Transverse colon (tissue), 4 donors: ENCODE results near the gene CNNM1. TPM values are rescaled to one million over a fixed set of nuclear protein-coding genes. Genes with fewer than 3 reads are reported as not detected.

Experiments used
- DNase-seq: peaks from one replicate; pipeline ENCODE4 v3.0.0-alpha.2; 2019
- H3K27ac ChIP-seq, 4 donors: fragments of 200-600 bp; sonication (generic); 2 replicates each; pipeline ENCODE4 v1.5.1; 2016 to 2018; ENCODE audit warnings: inconsistent platforms in 4 of 4
- H3K27me3 ChIP-seq: fragments of 200-600 bp; sonication (generic); 2 replicates; pipeline ENCODE4 v1.5.1; 2017; ENCODE audit warnings: inconsistent platforms
- H3K36me3 ChIP-seq, 4 donors: fragments of 200-600 bp; sonication (generic); 2 replicates each; pipeline ENCODE4 v1.5.1; 2017 to 2019; ENCODE audit warnings: inconsistent platforms in 4 of 4
- H3K4me1 ChIP-seq, 4 donors: fragments of 200-600 bp; sonication (generic); 2 replicates each; pipeline ENCODE4 v1.5.1; 2017 to 2020; ENCODE audit warnings: inconsistent platforms in 4 of 4
- H3K4me3 ChIP-seq, 4 donors: fragments of 200-600 bp; sonication (generic); 1 replicate in 1 of 4; 2 replicates in 3 of 4; pipeline versions ENCODE4 v1.5.1 to v1.6.1; 2017 to 2019; ENCODE audit warnings: inconsistent platforms in 4 of 4
- H3K9me3 ChIP-seq, 2 donors: fragments of 200-600 bp; sonication (generic); 2 replicates each; pipeline ENCODE4 v1.5.1; 2017 to 2019; ENCODE audit warnings: inconsistent platforms in 2 of 2
- CTCF ChIP-seq, 5 experiments: fragments of 200-600 bp in 3 of 5; fragments of 450-650 bp in 2 of 5; sonication (generic) in 3 of 5; IDR thresholded peaks; 1 replicate in 2 of 5; 2 replicates in 3 of 5; pipeline ENCODE4 v1.5.1; 2016 to 2017; ENCODE audit warnings: antibody characterized with exemption in 5 of 5, inconsistent platforms in 3 of 5, mild to moderate bottlenecking in 2 of 5, moderate library complexity in 1 of 5
- EP300 ChIP-seq: sonication (generic); formaldehyde crosslinking; IDR thresholded peaks from one replicate; pipeline ENCODE4 v1.6.1; 2017; ENCODE audit warnings: antibody characterized with exemption, low read depth
- POLR2A ChIP-seq: fragments of 450-650 bp; IDR thresholded peaks from one replicate; pipeline ENCODE4 v1.6.1; 2016; ENCODE audit warnings: antibody characterized with exemption, mild to moderate bottlenecking, moderate library complexity
- POLR2AphosphoS5 ChIP-seq, 3 donors: sonication (generic); formaldehyde crosslinking; IDR thresholded peaks; one replicate each; pipeline ENCODE4 v1.6.1; 2016; ENCODE audit warnings: antibody characterized with exemption in 3 of 3
- WGBS, 2 donors: methylation state at CpG; one replicate each; pipeline ENCODE4 v1.1.5; 2018; ENCODE audit warnings: low coverage in 1 of 2; 5-methylcytosine and 5-hydroxymethylcytosine counted together
- in situ Hi-C, 4 donors: fragments of 200-750 bp; cut with MboI; loops; one replicate each; pipeline versions ENCODE4 v1.15.0 to v1.15.1; 2017; ENCODE audit warnings: low sequenced_read_pairs in 3 of 4, low pct_ligation_motif_present in 1 of 4, low pct_unique_long_range_greater_than_20kb in 1 of 4
- intact Hi-C: fragments of 100-400 bp; cut with DNase I; formaldehyde crosslinking; loops from one replicate; pipeline ENCODE4 v1.15.1; 2023; ENCODE audit warnings: low total_unique reads
- total RNA-seq, 4 donors: library from RNA; depleted of rRNA; stranded (reverse); fragments of >200 nt; gene quantifications; one replicate each; pipeline ENCODE4 v1.1.0, GENCODE V29; 2016

CNNM1 gene
- total RNA-seq, 4 donors from 2014 or later = 0.41 to 0.64 TPM; not detected in 2

- H3K4me3 ChIP-seq = no peak overlapping the region
- intact Hi-C loops = no loop called here
- DNase-seq = no peak
- H3K36me3 ChIP-seq = peaks cover 0 to 30% (median 14%) of the 10 kb centered on the region in 4 donors
- peaks cover 0 to 3% (median 1%) of the 10 kb centered on the region in 4 donors for H3K4me1 ChIP-seq
- H3K9me3 ChIP-seq = no peaks in the 10 kb centered on the region
- TF ChIP-seq POLR2AphosphoS5 (IDR thresholded peaks at IDR 0.05) (no peak), EP300 (no peak), CTCF (IDR thresholded peaks at IDR 0.05) (no peak), POLR2A (no peak)
- no peak overlapping the region for H3K27ac ChIP-seq
- no peaks in the 10 kb centered on the region for H3K27me3 ChIP-seq
- WGBS, 2 donors = 8 to 65% methylated on average over 1 to 2 of the region's 2 CpGs
- in situ Hi-C loops = loop anchor here in 2 of 4 donors (10.0 to 25.0 kb wide), 2 partner anchors 219 to 316 kb away; no protein-coding TSS in a partner anchor
Observed at GRCh38 chr10:99395750-99396445, 66.7 kb downstream of the CNNM1 start.

GRCh38 chr10:99396471-99396870 lies 67.3 kb downstream of the CNNM1 start:
- no peak for DNase-seq
- Histone ChIP-seq H3K27me3 (no peaks in the 10 kb centered on the region), H3K4me3 (no peak overlapping the region), H3K9me3 (no peaks in the 10 kb centered on the region), H3K36me3 (peaks cover 0 to 34% (median 17%) of the 10 kb centered on the region in 4 donors), H3K27ac (no peak overlapping the region), H3K4me1 (peaks cover 0 to 3% (median 1%) of the 10 kb centered on the region in 4 donors)
- no peak for TF ChIP-seq POLR2A
- no peak for TF ChIP-seq POLR2AphosphoS5 (IDR thresholded peaks at IDR 0.05)
- TF ChIP-seq EP300 = no peak
- no peak for TF ChIP-seq CTCF (IDR thresholded peaks at IDR 0.05)
- in situ Hi-C loops (loop anchor here in 2 of 4 donors (10.0 to 25.0 kb wide), 2 partner anchors 218 to 316 kb away; no protein-coding TSS in a partner anchor), intact Hi-C loops (no loop called here)
- WGBS, 2 donors = 70 to 74% methylated on average over 2 to 3 of the region's 3 CpGs

- peaks cover 0 to 2% (median 0%) of the 10 kb centered on the region in 4 donors for H3K4me1 ChIP-seq
- H3K9me3 ChIP-seq = no peaks in the 10 kb centered on the region
- 95% methylated on average over 3 of the region's 3 CpGs; no CpG with 5 or more reads in 1 of the 2 donors for WGBS, 2 donors
- H3K36me3 ChIP-seq = peaks cover 0 to 64% (median 28%) of the 10 kb centered on the region in 4 donors
- intact Hi-C loops = loop anchor here (5.0 kb wide), 1 partner anchor 1828 kb away; the partner anchor contains the start of gene LBX1
- H3K4me3 ChIP-seq = no peak overlapping the region
- H3K27me3 ChIP-seq = no peaks in the 10 kb centered on the region
- no peak for TF ChIP-seq EP300
- no peak for TF ChIP-seq POLR2A
- no peak for TF ChIP-seq CTCF (IDR thresholded peaks at IDR 0.05)
- no peak for TF ChIP-seq POLR2AphosphoS5 (IDR thresholded peaks at IDR 0.05)
- no peak overlapping the region for H3K27ac ChIP-seq
- in situ Hi-C loops = loop anchor here in 2 of 4 donors (10.0 to 25.0 kb wide), 2 partner anchors 215 to 313 kb away; no protein-coding TSS in a partner anchor
- no peak for DNase-seq
Observed at GRCh38 chr10:99399664-99400063, 70.5 kb downstream of the CNNM1 start.

GRCh38 chr10:99403674-99404073 lies 74.5 kb downstream of the CNNM1 start:
- intact Hi-C loops = loop anchor here (5.0 kb wide), 1 partner anchor 1824 kb away; the partner anchor contains the start of gene LBX1
- in situ Hi-C loops = no loop called here
- TF ChIP-seq CTCF (IDR thresholded peaks at IDR 0.05) = no peak
- no peak for TF ChIP-seq EP300
- TF ChIP-seq POLR2A = no peak
- TF ChIP-seq POLR2AphosphoS5 (IDR thresholded peaks at IDR 0.05) = no peak
- Histone ChIP-seq H3K4me1 (no peaks in the 10 kb centered on the region), H3K27ac (no peak overlapping the region), H3K9me3 (no peaks in the 10 kb centered on the region), H3K36me3 (peaks cover 0 to 67% (median 24%) of the 10 kb centered on the region in 4 donors), H3K27me3 (no peaks in the 10 kb centered on the region), H3K4me3 (no peak overlapping the region)
- DNase-seq = no peak
- 87% methylated on average over 5 to 9 of the region's 9 CpGs for WGBS, 2 donors
